ENCODE data around the gene SPATA31E1.

Gene SPATA31E1

DNA sequence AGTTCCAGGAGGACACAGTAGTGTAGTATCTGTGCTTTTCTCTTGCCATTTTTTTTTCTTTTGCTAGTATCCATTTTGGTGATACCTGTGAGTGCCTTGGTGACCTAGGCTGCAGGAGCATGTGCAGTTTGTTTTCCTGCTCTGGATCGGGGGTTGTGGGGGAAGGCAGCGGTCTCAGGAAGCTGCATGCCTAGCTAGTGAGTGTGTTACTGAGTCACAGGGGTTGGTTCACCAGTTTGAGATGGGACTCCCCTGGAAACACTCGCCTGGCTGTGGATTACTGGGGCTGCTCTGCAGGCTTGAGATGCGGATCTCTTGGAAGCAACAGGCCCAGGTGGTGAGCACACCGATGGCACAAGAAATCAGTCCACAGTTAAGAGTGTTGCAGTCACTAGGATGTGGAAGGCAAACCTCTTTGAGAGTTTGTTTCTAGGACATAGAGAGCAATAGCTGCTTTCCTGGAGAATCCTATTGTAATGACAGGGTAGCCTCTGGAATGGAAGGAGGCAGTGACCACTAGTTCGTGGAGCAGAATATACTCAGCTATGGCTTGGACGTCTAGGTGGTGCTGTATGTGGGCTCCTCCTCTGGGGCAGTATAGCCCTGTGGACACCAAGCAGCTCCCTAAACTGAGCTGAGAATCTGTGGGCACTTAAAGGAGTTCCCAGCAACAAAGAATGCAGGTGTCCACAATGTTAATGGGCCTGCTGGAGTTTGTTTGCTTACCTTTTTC is 20.0 kb upstream of the SPATA31E1 start:
- H3K4me3 ChIP-seq (ENCODE audit: control insufficient read depth, low read depth, low read length) = no peak overlapping the region
- TF ChIP-seq, protein P1, sequence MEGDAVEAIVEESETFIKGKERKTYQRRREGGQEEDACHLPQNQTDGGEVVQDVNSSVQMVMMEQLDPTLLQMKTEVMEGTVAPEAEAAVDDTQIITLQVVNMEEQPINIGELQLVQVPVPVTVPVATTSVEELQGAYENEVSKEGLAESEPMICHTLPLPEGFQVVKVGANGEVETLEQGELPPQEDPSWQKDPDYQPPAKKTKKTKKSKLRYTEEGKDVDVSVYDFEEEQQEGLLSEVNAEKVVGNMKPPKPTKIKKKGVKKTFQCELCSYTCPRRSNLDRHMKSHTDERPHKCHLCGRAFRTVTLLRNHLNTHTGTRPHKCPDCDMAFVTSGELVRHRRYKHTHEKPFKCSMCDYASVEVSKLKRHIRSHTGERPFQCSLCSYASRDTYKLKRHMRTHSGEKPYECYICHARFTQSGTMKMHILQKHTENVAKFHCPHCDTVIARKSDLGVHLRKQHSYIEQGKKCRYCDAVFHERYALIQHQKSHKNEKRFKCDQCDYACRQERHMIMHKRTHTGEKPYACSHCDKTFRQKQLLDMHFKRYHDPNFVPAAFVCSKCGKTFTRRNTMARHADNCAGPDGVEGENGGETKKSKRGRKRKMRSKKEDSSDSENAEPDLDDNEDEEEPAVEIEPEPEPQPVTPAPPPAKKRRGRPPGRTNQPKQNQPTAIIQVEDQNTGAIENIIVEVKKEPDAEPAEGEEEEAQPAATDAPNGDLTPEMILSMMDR (conservative IDR thresholded peaks at IDR 0.05; ENCODE audit: control insufficient read depth, insufficient read depth, low read depth, low read length) = no peak
- peak; percentile 85 for DNase-seq (ENCODE audit: low read depth)

DNA sequence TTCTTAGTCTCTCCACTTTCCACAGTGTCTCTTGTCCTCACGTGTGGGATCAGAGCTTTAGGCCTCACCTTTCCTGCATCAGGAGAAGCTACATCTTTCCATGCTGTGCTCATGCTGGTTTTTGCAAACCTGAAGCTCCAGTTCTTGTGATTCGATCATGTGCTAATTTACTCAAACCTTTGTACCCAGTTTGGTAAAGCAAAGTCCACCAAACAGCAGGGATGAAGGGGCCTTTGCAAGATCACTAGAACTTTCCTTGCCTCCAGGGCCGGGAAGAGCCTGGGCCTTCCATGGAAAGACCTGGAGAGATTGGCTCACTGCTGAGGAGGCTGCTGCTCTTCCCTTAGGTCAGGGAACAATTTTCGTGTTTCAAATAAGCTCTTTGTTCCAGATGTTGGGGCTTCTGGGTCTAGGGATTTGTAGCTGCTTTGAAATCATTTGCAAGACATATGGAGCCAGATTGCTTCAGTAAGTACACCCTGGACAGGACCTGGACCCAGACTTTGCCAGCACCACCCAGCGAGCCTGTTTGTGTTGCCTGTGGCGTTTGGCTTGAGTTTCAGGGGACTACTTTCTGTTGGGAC is 18.7 kb upstream of the SPATA31E1 start:
- TF ChIP-seq, protein P1 (conservative IDR thresholded peaks at IDR 0.05; ENCODE audit: control insufficient read depth, insufficient read depth, low read depth, low read length) = no peak
- H3K4me3 ChIP-seq (ENCODE audit: control insufficient read depth, low read depth, low read length) = no peak overlapping the region
- DNase-seq (ENCODE audit: low read depth) = no peak

DNA sequence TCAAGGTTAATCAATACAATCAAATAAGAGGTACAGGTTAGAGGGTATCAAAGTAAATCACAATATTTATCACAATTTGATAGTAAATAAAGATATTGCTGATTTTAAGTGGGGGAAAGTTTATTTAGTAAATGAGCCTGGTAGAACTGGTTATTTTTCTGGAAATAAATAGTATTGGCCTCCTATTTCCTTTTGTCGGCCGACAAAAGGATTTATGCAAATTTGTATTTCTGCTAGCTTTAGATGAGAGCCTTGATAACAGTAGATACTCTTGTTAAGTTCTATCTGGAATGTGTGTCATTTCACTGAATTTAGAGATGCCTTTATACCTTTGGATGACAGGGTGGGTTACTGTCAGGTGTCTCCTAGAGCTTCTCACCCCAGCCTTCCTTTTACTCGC is 17.8 kb upstream of the SPATA31E1 start:
- no peak for DNase-seq (ENCODE audit: low read depth)
- no peak overlapping the region for H3K4me3 ChIP-seq (ENCODE audit: control insufficient read depth, low read depth, low read length)
- TF ChIP-seq, protein P1 (conservative IDR thresholded peaks at IDR 0.05; ENCODE audit: control insufficient read depth, insufficient read depth, low read depth, low read length) = no peak

DNA sequence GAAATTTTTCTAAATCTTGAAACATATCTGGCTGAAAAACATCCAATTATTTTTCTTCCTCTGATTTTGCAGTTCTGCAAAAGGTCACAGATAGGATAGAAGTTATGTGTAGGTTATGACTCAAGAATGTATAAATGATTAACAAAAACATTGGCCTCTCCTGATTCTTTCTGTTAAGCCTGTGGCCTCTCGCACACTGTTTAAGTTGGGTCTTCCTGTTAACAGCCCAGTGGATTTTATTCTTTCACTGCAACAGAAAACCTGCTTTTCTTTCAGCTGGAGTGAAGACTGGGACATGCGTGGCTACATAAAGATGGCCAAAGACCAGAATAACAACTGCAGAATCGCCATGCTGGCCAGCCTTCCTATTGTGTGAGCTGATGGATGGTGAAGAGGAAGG is 17.1 kb upstream of the SPATA31E1 start:
- H3K4me3 ChIP-seq (ENCODE audit: control insufficient read depth, low read depth, low read length) = no peak overlapping the region
- TF ChIP-seq, protein P1 (conservative IDR thresholded peaks at IDR 0.05; ENCODE audit: control insufficient read depth, insufficient read depth, low read depth, low read length) = no peak
- no peak for DNase-seq (ENCODE audit: low read depth)

DNA sequence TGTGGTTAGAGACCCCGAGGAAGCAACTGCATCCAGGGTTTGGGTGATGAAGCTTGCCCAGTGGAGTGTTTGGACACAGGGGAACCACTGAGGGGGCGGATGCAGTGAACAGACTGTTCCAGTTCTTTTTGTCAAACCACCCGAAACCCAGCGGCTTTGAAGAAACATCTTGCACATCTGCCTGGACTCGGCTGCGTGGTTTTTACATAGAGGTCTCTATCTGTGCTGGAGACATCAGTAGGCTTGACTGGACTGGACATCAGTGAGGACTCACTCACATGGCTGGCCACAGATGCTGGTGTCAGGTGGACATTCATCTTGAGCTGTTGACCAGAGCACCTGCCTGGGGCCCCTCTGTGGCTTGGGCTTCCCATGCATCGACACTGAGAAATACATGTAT is 15.3 kb upstream of the SPATA31E1 start:
- no peak overlapping the region for H3K4me3 ChIP-seq (ENCODE audit: control insufficient read depth, low read depth, low read length)
- TF ChIP-seq, protein P1 (conservative IDR thresholded peaks at IDR 0.05; ENCODE audit: control insufficient read depth, insufficient read depth, low read depth, low read length) = no peak
- DNase-seq (ENCODE audit: low read depth) = peak; percentile 40

DNA sequence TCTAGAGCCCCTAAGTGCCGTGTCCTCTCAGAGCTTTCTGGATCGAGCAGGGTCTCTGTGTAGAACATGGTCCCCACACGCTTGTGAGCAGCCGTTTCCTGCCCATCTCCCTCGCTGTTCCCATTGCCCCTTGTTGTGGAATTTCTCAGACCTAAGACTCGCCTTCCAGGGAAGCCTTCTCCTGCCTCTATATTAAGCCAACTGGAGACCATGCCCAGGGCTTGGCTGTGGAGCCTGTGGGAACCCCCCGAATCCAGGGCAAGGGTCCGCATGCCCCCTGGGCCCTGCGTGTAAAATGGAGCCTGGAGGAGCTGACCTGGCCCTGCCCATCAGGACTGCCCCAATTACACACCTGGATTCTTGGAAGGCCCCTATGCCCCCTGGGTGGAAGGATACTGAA is 14.5 kb upstream of the SPATA31E1 start:
- DNase-seq (ENCODE audit: low read depth) = no peak
- TF ChIP-seq, protein P1 (conservative IDR thresholded peaks at IDR 0.05; ENCODE audit: control insufficient read depth, insufficient read depth, low read depth, low read length) = no peak

More for the DNA sequence above, 14.5 kb upstream of the SPATA31E1 start:
- H3K4me3 ChIP-seq (ENCODE audit: control insufficient read depth, low read depth, low read length) = no peak overlapping the region

Measured in fibroblast of mammary gland (primary cell).